Endothelial cell (in vitro differentiated cells): ENCODE results near the gene GALNT14. TPM values are rescaled to one million over a fixed set of nuclear protein-coding genes. Genes with fewer than 3 reads are reported as not detected.

Experiments used
- DNase-seq: peaks from one replicate; pipeline ENCODE4 v3.0.0; 2021; ENCODE audit warnings: low spot score
- H3K27ac Mint-ChIP-seq: one replicate; pipeline ENCODE4 v1.8.0; 2021; ENCODE audit warnings: mixed read lengths, inconsistent platforms; ENCODE audit not compliant: unreplicated experiment
- H3K27me3 Mint-ChIP-seq: one replicate; pipeline ENCODE4 v1.8.0; 2021; ENCODE audit warnings: mild to moderate bottlenecking, moderate library complexity, mixed read lengths, inconsistent platforms; ENCODE audit not compliant: unreplicated experiment
- H3K36me3 Mint-ChIP-seq: one replicate; pipeline ENCODE4 v1.8.0; 2021; ENCODE audit warnings: mild to moderate bottlenecking, low read depth, mixed read lengths, inconsistent platforms; ENCODE audit not compliant: unreplicated experiment
- H3K4me1 Mint-ChIP-seq: one replicate; pipeline ENCODE4 v1.8.0; 2021; ENCODE audit warnings: mild to moderate bottlenecking, mixed read lengths, inconsistent platforms; ENCODE audit not compliant: unreplicated experiment
- H3K4me3 Mint-ChIP-seq: one replicate; pipeline ENCODE4 v1.8.0; 2021; ENCODE audit warnings: mild to moderate bottlenecking, mixed read lengths, inconsistent platforms; ENCODE audit not compliant: unreplicated experiment
- H3K9me3 Mint-ChIP-seq: one replicate; pipeline ENCODE4 v1.8.0; 2021; ENCODE audit warnings: mixed read lengths, inconsistent platforms; ENCODE audit not compliant: unreplicated experiment
- total RNA-seq: library from RNA; stranded (reverse); fragmentation: NEBNext Ultra II Directional; extraction: Animal tissue kit (Norgen Biotek cat#: 25700); gene quantifications from one replicate; pipeline ENCODE4 v1.2.1, GENCODE V29; 2021; ENCODE audit not compliant: unreplicated experiment
- TF ChIP-seq, protein P1 (sequence below): fragments of 200-600 bp; sonication (generic); IDR thresholded peaks from one replicate; pipeline ENCODE4 v1.5.0; 2021; ENCODE audit warnings: antibody characterized with exemption; ENCODE audit not compliant: unreplicated experiment

Gene GALNT14
- total RNA-seq, 1 donor from 2014 or later = 16.8 TPM

- Mint-ChIP-seq H3K4me1 (no peaks in the 10 kb centered on the region), H3K9me3 (no peaks in the 10 kb centered on the region), H3K27ac (no peak overlapping the region), H3K36me3 (no peaks in the 10 kb centered on the region), H3K27me3 (peaks cover 13% of the 10 kb centered on the region), H3K4me3 (no peak overlapping the region)
- TF ChIP-seq, protein P1, sequence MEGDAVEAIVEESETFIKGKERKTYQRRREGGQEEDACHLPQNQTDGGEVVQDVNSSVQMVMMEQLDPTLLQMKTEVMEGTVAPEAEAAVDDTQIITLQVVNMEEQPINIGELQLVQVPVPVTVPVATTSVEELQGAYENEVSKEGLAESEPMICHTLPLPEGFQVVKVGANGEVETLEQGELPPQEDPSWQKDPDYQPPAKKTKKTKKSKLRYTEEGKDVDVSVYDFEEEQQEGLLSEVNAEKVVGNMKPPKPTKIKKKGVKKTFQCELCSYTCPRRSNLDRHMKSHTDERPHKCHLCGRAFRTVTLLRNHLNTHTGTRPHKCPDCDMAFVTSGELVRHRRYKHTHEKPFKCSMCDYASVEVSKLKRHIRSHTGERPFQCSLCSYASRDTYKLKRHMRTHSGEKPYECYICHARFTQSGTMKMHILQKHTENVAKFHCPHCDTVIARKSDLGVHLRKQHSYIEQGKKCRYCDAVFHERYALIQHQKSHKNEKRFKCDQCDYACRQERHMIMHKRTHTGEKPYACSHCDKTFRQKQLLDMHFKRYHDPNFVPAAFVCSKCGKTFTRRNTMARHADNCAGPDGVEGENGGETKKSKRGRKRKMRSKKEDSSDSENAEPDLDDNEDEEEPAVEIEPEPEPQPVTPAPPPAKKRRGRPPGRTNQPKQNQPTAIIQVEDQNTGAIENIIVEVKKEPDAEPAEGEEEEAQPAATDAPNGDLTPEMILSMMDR = no peak
- DNase-seq = no peak
These were observed 173.8 kb downstream of the GALNT14 start for GRCh38 chr2:30964334-30965005.

DNA sequence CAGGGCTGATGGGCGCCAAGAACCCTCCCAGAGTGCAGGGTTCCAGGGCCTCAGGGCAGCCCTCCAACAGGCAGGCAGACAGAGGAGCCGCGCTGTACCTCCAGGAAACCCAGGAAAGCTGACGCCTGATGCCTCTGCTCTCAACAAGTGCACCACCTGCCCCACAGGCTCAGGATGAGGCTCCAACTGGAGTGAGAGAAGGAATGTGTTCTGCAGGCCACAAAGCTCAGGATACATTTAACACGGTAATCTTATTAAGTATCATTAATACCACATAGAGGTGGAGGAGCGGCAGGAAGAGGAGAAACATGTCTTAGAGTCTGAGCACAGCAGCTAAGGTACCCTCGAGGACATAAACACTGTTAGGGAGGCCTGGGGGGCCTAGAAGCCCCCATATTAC is 175.1 kb downstream of the GALNT14 start:
- no peak overlapping the region for H3K27ac Mint-ChIP-seq
- TF ChIP-seq, protein P1 = no peak

GRCh38 chr2:30960213-30960612 is 178.0 kb downstream of the GALNT14 start:
- H3K9me3 Mint-ChIP-seq = no peaks in the 10 kb centered on the region
- H3K4me3 Mint-ChIP-seq = no peak overlapping the region
- DNase-seq = no peak
- TF ChIP-seq, protein P1 = no peak
- H3K27me3 Mint-ChIP-seq = peaks cover 6% of the 10 kb centered on the region
- H3K27ac Mint-ChIP-seq = no peak overlapping the region
- peaks cover 4% of the 10 kb centered on the region for H3K4me1 Mint-ChIP-seq
- peaks cover 4% of the 10 kb centered on the region for H3K36me3 Mint-ChIP-seq

More for the DNA sequence above, 175.1 kb downstream of the GALNT14 start:
- peaks cover 4% of the 10 kb centered on the region for H3K36me3 Mint-ChIP-seq
- H3K27me3 Mint-ChIP-seq = peaks cover 6% of the 10 kb centered on the region
- H3K9me3 Mint-ChIP-seq = no peaks in the 10 kb centered on the region
- no peak overlapping the region for H3K4me3 Mint-ChIP-seq
- peaks cover 4% of the 10 kb centered on the region for H3K4me1 Mint-ChIP-seq
- DNase-seq = no peak

- TF ChIP-seq, protein P1 = no peak
- H3K27ac Mint-ChIP-seq = no peak overlapping the region
- peaks cover 4% of the 10 kb centered on the region for H3K36me3 Mint-ChIP-seq
- H3K4me1 Mint-ChIP-seq = peaks cover 4% of the 10 kb centered on the region
- peaks cover 6% of the 10 kb centered on the region for H3K27me3 Mint-ChIP-seq
- no peaks in the 10 kb centered on the region for H3K9me3 Mint-ChIP-seq
- no peak for DNase-seq
- no peak overlapping the region for H3K4me3 Mint-ChIP-seq
These were observed 178.6 kb downstream of the GALNT14 start for GRCh38 chr2:30959653-30960052.

- no peaks in the 10 kb centered on the region for H3K9me3 Mint-ChIP-seq
- no peak for DNase-seq
- H3K4me1 Mint-ChIP-seq = peaks cover 4% of the 10 kb centered on the region
- peaks cover 6% of the 10 kb centered on the region for H3K27me3 Mint-ChIP-seq
- no peak overlapping the region for H3K27ac Mint-ChIP-seq
- TF ChIP-seq, protein P1 = no peak
- H3K4me3 Mint-ChIP-seq = peak overlapping the region; percentile 7
- H3K36me3 Mint-ChIP-seq = peaks cover 5% of the 10 kb centered on the region
These were observed 179.3 kb downstream of the GALNT14 start for GRCh38 chr2:30958918-30959265.
